Esophagus muscularis mucosa (tissue), 3 donors: Measurements from ENCODE around the gene DSTN.

Experiments used
- POLR2A ChIP-seq: fragments of 450-650 bp; IDR thresholded peaks from one replicate; pipeline ENCODE4 v1.6.1; 2017; ENCODE audit warnings: antibody characterized with exemption, moderate library complexity, mild to moderate bottlenecking, low read depth
- POLR2AphosphoS5 ChIP-seq, 2 donors: sonication (generic); formaldehyde crosslinking; IDR thresholded peaks; one replicate each; pipeline ENCODE4 v1.6.1; 2017; ENCODE audit warnings: antibody characterized with exemption in 2 of 2
- TF ChIP-seq, protein P1 (sequence below), 3 experiments: fragments of 200-600 bp in 2 of 3; fragments of 450-650 bp in 1 of 3; sonication (generic) in 2 of 3; IDR thresholded peaks; one replicate each; pipeline ENCODE4 v1.5.1; 2017 to 2019; ENCODE audit warnings: antibody characterized with exemption in 3 of 3, mild to moderate bottlenecking in 2 of 3, moderate library complexity in 1 of 3

GRCh38 chr20:17568972-17569521, 828 bp upstream of the DSTN start:
- TF ChIP-seq, protein P1, sequence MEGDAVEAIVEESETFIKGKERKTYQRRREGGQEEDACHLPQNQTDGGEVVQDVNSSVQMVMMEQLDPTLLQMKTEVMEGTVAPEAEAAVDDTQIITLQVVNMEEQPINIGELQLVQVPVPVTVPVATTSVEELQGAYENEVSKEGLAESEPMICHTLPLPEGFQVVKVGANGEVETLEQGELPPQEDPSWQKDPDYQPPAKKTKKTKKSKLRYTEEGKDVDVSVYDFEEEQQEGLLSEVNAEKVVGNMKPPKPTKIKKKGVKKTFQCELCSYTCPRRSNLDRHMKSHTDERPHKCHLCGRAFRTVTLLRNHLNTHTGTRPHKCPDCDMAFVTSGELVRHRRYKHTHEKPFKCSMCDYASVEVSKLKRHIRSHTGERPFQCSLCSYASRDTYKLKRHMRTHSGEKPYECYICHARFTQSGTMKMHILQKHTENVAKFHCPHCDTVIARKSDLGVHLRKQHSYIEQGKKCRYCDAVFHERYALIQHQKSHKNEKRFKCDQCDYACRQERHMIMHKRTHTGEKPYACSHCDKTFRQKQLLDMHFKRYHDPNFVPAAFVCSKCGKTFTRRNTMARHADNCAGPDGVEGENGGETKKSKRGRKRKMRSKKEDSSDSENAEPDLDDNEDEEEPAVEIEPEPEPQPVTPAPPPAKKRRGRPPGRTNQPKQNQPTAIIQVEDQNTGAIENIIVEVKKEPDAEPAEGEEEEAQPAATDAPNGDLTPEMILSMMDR (IDR thresholded peaks at IDR 0.05) = no peak
- TF ChIP-seq POLR2AphosphoS5 (IDR thresholded peaks at IDR 0.05) (peak; percentile 94 to 97), POLR2A (peak; percentile 11)
